GM21825 (cell line): ENCODE data around the gene SEC14L6.
A peak's percentile ranks its signal among the peaks of the same experiment; 100 is the strongest.
"Not testable (repeated sequence)": the region's sequence is repeated elsewhere in the genome, so short reads cannot be mapped to it uniquely, and the experiment has no call there.

Source experiments
- ATAC-seq: cut with Tn5 transposase; IDR thresholded peaks from one replicate; pipeline ENCODE4 v1.9.1; 2021; ENCODE audit warnings: mild to moderate bottlenecking, moderate library complexity; ENCODE audit not compliant: unreplicated experiment

The SEC14L6 gene

DNA sequence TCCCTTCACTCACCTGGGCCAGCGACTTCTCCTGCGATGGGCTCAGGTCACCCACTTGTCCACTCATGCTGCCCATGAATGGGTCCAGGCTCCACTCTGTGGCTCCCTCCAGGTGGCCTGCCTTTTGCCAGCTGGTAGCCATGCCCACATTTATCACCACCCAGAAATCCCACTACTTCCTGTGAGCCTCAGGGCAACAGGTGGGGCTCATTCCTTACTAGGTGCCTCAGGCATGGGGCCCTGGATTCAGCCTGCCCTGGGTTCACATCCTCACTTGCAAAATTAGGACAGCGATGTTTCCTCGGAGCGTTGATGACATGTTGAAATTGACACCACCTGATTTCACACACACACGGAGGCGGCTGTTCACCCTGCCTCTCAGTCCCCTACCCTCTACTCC, at the start of gene SEC14L6:
TSS of gene SEC14L6 (minus strand) at position 126 of the 400 bp plus-strand sequence. CDS start at position 67, 59 bp downstream.
- no peak for ATAC-seq

DNA sequence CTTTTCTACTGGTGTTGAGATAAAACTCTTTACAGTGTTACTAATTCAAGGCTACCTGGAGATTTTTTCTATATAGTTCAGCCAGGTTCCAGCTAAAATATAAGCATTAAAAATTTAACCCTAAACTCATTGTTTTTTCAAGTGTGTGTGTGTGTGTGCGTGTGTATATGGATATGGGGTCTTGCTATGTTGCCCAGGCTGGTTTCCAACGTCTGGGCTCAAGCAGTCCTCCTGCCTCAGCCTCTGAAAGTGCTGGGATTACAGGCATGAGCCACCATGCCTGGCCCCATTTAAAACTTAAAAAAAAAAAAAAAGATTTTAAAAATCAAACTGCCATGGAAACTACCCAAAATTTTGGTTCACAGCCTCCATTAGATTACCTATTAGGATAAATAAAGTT, 49.7 kb upstream of the SEC14L6 start:
- no peak for ATAC-seq

DNA sequence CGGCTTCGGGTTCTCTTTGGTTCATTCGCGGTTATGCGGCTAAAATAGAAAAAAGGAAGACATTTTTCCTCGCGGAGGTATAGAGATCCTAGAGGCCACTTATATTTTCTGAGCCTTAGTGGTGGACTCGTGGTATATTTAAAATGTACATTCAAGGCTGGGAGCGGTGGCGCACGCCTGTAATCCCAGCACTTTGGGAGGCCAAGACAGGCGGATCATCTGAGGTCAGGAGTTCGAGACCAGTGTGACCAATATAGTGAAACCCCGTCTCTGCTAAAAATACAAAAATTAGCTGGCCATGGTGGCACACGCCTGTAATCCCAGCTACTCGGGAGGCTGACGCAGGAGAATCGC, 45.8 kb upstream of the SEC14L6 start:
- ATAC-seq = not testable (repeated sequence)

DNA sequence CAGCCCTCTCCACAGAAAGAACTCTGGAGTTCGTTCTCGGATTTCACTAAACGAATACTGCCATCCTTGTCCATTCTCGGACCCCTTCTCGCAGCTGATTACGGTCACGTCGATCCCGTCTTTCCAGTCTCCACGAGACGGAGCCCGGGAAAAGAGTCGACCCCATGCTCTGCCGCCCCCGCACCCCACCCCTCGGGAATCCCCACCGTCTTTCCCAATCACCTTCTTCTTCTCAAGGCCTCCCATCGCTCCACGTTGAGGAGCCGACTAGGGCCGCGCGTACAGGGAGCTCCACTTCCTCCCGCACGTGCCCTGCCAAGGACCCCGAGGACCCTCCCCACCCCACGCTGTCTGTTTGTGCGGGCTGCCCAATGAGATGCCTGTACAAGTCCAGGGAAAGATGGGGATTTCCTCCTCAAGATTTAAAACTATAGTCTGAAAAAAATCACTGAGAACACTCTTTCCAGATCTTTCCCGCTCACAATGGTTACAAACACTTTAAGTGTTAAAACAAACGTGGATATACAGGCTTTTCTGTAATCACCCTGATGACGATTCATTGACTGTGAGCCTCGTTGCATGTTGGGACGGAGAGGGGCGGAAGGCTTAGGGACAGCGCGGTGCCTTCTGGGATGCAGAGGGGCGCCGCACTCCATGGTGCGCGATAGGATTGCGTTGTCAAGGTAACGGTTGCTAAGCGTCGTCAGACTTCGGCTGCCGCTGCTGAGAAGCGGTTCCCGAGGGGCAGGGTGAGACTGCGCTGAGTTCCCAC, 45.2 kb upstream of the SEC14L6 start, which contains the start of gene PES1:
TSS of gene PES1 (minus strand) at position 323 of the 772 bp plus-strand sequence. CDS start at position 246, 77 bp downstream.
- ATAC-seq = peak; percentile 92

DNA sequence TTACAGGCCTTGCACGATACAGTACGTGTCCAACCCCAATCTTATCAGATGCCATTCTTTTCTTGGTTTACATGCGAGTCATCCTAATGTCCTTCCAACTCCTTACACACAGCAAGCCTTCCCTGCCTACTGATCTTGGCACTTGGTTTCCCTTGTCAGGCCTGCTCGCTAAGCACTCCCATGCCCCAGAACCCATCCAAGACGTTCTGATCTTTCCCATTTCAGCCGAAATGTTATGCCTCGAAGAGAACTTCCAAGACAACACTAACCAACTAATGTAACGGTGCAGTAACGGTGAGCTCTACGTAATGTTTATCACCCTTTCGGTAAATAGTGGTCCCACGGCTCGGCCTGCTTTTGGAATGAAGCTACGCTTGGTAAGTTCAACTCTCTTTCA, 44.6 kb upstream of the SEC14L6 start:
- no peak for ATAC-seq

DNA sequence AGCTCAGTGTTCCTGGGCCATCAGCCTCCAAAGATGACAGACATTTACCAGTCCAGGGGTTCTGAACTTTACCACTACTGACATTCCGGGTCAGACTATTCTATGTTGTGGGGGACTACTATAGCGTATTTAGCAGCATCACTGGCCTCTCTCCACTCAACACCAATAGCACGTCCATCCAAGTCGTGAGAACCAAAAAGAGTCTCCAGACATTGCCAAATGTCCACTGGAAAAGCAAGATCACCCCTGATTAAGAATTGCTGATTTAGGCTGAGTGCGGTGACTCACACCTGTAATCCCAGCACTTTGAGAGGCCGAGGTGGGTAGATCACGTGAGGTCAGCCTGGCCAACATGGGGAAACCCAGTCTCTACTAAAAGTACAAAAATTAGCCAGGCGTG, 39.9 kb upstream of the SEC14L6 start:
- ATAC-seq = no peak

DNA sequence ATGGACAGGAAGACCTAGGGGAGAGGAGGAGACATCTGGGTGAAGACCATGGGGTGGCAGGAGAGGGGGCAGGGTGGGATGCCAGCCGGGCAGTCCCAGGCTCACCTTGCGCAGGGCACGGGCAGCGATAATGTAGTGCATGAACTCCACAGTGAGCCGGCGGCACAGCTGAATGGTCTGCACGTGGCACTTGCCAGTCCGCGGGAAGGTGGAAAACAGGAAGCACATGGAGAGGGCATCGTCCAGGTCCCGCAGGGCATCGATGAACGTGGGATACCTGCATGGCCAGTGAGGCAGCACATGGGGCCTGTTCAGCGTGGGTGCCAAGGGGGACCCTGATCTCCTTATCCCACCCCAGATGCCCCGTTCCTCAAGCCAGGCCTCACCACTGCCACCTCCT, 37.9 kb upstream of the SEC14L6 start:
- no peak for ATAC-seq

DNA sequence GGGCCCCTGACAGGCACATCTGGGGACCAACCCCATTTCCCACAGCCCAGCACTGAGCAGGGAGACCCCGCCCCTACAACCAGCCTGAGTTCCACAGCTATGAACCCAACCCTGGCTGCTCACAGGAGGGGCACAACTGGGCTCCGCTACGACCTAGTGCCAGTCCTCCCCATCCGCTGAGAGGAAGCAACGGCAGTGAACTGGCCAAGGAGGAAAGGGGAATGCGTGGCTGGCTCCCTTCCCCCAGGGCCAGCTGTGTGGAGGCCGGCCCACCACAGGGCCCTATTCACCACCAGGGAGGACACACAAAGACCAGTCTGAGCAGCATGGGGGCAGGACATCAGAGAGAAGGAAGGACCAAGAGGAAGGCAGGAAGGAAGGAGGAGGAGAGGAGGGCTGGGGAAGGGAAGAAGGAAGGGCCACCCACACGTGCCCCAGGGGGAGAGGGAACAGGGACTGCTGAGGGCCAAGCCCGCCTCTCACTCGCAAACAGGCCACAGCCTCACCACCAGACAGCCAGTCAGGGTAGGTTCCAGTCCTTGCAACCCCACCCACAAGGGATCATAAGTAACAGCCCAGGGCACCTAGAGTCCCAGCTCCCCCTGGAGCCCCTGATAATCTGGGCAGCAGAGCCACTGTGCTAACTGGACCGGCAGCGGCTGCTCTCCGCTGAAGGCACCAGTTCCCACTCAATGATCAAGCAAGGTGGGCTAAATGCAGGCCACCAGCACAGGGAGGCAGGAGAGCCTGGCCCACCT, 36.4 kb upstream of the SEC14L6 start:
- no peak for ATAC-seq

DNA sequence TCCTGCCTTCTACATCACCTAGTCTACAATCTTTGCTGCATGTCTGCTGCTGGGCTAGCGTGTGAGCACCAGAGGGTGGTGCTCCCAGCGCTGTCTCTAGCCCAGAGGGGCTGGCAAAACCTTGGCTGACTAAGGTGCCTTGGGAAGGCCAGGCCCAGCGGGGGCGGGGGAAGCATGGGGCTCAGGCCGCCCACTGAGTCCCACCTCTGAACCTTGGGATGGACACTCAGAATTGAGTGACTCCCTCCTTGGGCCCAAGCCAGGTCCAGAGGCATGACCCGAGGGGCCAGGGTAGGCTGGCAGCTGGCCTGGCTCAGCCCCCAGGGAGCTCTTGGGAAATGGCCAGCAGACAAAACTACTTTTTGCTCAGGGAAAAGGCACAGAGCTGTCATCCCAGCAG, 35.5 kb upstream of the SEC14L6 start:
- no peak for ATAC-seq

DNA sequence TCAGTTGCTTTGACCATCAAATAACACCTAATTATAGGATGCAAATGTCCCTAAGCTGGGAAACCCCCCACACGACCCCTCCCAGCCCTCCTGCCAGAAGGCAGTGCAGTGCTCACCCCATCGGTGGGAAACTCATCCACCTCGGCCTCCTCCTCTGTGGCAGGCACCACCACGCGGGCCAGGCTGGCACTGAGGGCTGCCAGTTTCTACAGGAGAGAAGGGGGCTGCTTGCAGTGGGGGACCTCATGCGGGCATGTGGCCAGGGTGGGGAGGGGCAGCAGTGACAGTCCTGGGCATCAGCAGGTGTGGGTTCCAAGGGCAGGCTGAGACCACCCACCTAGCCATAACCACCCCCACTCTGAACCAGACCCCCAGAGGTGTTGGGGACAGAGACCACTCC, 34.4 kb upstream of the SEC14L6 start:
- ATAC-seq = no peak

DNA sequence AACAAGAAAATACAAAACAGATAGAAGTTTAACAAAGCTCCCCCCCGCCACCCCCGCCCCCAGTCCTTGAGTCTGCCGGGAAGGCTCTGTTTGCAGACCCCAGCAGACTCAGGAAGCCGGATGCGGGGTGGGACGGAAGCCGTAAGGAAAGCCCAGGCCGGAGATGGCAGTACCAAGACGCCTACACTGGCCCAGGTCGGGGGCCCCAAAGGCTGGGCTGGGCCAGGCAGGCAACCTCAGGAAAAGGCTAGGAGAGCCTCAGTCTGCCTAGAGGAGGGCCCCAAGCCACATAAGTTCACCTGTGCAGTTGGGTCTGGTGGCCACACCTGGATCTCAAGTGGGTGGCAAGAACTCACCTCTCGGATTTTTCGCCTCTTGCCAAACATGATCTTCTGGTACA, 31.9 kb upstream of the SEC14L6 start:
- no peak for ATAC-seq

DNA sequence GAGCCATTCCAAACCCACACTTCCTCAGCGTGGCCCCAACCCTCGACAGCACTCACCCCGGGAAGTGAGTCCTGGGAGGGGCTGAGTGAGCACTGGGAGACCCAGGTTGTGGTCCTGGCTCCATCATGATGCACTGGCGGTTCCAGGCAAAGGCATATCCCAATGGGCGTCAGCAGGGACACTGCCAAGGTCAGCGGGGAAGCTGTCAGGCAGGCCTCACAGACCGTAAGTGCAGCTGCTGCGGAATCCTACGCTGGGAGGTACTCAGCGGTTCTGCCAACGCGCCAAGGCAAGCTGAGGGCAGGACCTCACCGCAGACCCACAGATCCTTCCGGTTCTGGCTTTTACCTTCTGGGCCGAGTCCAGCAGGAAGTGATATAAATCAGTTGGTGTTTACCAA, 29.3 kb upstream of the SEC14L6 start:
- ATAC-seq = no peak

DNA sequence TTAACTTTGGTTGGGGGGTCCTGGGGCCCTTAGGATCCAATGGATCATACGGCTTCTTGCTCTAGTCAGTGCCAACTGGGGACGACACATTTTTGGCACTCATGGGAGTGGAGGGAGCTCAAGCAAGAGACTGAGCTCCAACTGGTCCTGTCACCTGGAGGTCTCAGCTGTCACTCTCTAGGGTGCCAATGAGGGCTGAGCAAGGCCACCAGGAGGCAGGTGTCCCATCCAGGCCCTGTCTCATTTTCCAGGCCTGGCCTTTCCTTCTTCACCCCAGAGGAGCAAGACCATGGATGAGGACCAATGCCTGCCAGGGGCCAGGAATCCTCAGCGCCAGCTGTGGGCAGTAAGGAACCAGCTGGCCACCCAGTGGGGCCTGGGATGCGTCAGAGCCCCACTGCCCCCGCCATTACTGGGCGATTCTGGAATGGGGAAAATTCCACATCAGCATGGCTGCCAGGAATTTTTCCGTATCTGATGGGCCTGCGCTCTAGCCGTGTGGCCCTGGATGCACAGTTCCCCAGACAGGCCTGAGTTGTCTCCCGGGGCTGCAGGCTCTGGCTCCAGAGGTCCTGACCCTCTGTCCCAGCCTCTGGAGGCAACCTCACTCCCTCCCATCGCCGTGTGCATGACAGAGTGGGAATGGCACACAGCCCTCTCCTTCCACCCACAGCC, 28.6 kb upstream of the SEC14L6 start:
- ATAC-seq = no peak

DNA sequence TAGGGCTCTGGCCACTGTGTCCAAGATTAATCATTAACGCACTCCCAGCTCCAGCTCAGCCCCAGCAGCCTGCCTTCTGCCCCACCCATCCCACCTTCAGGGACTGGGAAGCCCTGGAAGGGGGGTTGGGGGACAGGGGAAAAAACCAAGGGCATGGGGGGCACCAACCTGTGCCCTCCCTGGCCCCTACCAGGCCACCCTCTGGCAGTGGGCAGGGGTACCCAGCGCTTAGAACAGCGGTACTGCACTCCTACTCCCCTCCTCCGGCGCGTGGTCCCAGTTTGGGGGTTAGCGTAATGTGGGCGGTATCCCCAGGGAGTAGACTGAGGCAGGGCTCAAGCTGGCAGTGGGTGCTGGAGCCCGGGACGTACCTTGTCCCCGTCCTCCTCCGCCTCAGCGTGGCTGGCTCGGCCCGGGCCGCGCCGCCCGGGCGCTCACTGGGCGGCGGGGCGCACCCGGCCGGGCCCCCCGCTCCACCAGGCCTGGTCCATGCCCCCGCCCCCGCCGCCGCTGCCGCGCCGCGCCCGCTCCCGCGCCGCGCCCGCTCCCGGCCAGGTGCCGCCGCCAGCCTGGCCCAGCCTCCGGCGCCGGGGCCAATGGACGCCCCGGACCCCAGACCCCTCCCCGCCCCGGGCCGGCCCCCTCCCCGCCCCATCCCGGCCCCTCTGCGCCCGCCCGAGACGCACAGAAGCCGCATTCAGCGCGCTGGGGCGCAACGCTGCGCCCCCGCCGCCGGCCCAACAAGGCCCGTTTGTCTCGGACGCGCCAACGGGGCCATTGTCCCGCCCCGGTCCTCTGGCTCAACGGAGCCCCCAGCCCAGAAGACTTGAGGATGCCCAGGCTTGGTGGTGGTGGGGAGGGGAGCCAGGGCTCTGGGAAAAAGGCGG, 27.8 kb upstream of the SEC14L6 start, which contains the start of gene GAL3ST1:
TSS of gene GAL3ST1 (minus strand) at position 571 of the 887 bp plus-strand sequence. CDS start 17,273 bp downstream, outside the sequence.
- no peak for ATAC-seq

DNA sequence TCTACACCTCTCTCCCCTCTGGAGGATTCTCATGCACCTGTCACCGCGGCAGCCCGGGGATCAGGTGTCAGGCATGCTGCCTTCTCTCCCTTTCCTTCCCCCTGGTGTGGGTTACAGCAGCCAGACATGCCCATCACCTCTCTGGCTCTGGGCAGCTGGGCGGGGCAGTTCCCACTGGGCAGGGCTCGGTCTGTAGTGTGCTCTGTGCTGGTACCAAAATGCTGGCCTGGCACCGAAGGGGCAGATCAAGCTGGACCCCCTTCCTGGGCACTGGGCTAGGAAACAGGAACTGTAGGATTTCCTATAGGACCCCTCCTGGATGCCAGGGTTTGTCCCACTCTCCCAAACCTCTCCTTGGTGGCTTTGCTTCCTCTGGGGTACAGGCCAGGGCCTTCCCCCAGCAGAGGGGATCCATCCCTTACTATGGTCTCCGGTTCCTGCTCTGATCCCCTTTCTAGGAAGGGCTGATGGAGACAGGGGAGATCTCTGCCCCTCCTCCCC, 27.1 kb upstream of the SEC14L6 start:
- no peak for ATAC-seq

DNA sequence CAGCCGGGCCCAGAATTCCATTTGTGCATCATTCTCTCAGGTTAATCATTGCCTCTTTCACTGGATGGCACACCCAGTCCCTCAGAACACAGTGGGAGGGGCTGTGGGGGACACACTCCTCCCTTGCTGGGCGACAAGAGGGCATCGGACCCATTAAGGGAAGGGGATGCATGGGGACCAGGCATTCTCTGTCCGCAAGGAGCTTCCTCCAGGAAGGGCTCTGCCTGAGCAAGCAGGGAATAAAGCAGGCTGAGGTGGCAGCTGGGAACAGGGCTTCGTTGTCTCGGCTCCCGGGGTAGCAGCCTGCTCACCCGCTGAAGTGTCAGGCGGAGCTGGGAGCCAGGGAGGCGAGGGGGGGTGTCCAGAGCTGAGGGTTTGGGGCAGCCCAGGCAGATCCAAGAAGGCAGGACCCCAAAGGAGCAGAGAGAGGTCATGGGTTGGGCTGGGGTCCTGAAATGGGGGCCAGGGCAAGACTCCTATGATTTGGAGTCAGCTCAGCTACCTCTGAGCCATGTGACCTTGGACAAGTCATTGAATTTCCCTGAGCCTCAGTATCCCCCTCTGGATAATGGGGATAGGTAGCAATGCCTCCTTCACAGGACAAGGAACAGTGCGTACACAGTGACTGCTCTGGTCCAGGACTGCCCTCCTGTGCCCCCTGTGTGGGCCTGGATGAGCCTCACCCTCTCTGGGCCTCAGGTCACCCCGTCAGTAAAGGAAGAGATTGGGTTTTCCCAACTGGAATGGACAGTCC, 26.5 kb upstream of the SEC14L6 start:
- ATAC-seq = no peak

DNA sequence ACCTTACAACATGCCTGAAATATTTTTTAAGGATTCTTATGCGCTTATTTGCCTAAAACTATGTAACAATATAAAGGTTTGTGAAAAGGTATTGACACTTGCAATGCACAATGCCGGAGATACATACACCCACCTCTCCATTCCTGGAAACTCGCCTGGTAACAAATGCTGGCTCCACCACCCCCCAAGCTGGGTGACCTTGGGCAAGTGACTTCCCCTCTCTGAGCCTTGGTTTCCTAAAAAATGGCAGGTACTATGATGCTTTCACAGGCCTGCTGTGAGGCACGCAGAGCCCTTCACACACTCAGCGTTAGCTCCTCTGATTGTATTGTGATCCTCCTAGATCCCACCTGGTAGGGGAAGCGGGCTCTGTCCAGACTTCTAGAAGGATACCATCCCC, 25.7 kb upstream of the SEC14L6 start:
- ATAC-seq = no peak

DNA sequence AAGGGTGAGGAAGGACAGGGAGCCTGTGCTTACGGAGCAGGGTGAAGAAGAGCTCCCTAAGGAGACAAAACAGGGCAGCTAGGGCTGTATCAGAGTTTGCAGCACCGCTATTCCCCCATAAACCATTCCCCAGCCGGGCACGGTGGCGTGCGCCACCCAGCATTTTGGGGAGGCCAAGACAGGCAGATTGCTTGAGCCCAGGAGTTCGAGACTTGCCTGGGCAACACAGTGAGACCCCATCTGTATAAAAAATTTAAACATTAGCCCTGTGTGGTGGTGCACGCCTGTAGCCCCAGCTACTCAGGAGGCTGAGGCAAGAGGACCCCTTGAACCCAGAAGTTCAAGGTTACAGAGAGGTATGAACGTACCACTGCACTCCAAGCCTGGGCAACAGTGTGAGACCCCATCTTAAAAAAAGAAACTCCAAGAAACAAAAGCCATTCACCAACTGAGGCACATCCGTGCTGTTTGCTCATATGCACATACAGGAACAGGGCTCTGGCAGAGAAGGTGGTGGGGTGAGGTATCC, 23.2 kb upstream of the SEC14L6 start:
- ATAC-seq = no peak

DNA sequence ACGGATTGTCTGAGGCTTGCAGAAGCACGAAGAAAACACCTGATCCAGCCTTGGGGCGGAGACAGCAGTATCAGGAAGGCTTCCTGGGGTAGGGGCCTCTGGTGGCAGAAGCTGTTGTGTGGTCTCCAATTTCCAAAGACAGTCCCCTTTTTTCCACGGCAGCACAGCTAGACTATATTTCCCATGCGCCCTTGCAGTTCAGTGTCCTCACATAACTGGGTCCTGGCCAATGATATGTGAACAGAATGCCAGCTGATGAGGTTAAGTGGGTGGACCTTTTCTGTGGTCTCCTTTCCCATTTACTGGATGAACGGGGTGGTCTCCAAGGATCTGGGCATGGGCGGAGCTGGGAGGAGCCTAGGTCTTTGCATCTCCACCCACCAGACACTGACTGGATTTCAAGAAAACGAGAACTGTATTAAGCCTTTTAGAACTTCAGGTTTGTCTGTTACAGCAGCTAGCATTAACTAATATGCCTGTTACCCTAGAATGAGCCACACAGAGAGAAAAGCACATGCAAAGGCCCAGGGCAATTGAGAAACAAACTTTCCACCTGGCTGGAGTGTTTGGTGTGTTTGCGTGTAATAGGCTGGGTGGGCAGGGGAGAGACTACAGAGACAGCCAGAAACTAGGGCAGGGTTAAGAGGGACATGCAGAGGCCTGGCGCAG, 21.7 kb upstream of the SEC14L6 start:
- no peak for ATAC-seq
